Measurements from ENCODE around the gene FKBP1A.

Gene FKBP1A

DNA sequence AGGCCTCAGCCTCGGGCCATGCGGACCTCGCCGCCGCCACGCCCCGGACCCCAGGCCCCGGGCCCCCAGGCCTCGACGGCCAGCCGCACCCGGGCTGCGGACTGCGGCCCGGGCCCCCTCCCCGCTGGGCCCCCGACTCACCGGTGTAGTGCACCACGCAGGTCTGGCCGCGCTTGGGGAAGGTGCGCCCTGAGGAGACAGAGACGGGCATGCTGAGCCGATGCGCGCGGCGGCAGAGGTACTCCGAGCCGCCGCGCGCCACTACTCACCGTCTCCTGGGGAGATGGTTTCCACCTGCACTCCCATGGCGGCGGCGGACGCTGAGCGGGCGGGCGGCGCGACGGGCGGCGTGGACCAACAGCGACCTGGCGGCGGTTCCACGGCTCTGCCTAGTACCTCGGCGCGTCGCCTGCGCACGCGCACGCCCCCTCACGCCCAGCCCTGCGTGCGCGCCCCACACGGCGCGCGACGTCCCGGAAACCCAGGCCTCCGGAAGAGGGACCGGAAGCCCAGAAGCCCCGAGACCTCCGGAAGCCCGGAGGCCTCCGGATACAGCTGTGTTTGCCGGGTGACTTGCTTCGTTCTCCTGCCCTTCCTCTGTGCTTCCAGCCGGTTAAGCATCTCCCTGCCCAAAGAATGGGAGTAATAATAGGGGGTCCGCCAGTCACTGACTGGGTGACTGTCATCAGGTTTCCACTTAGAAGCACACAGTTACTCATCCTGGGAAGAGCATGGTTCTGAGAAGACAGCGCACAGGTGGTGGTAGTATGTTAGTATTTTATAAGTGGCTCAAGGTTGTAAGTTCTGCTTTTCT is at the start of gene FKBP1A:
FKBP1A (minus strand) TSS at position 362 of the 814 bp plus-strand sequence; CDS start at position 306, 56 bp downstream.
- TF ChIP-seq CEBPB (IDR thresholded peaks at IDR 0.05): no peak
- TF ChIP-seq, protein P1, sequence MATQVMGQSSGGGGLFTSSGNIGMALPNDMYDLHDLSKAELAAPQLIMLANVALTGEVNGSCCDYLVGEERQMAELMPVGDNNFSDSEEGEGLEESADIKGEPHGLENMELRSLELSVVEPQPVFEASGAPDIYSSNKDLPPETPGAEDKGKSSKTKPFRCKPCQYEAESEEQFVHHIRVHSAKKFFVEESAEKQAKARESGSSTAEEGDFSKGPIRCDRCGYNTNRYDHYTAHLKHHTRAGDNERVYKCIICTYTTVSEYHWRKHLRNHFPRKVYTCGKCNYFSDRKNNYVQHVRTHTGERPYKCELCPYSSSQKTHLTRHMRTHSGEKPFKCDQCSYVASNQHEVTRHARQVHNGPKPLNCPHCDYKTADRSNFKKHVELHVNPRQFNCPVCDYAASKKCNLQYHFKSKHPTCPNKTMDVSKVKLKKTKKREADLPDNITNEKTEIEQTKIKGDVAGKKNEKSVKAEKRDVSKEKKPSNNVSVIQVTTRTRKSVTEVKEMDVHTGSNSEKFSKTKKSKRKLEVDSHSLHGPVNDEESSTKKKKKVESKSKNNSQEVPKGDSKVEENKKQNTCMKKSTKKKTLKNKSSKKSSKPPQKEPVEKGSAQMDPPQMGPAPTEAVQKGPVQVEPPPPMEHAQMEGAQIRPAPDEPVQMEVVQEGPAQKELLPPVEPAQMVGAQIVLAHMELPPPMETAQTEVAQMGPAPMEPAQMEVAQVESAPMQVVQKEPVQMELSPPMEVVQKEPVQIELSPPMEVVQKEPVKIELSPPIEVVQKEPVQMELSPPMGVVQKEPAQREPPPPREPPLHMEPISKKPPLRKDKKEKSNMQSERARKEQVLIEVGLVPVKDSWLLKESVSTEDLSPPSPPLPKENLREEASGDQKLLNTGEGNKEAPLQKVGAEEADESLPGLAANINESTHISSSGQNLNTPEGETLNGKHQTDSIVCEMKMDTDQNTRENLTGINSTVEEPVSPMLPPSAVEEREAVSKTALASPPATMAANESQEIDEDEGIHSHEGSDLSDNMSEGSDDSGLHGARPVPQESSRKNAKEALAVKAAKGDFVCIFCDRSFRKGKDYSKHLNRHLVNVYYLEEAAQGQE (IDR thresholded peaks at IDR 0.05; ENCODE audit: low read depth): no peak
- TF ChIP-seq, protein P2, sequence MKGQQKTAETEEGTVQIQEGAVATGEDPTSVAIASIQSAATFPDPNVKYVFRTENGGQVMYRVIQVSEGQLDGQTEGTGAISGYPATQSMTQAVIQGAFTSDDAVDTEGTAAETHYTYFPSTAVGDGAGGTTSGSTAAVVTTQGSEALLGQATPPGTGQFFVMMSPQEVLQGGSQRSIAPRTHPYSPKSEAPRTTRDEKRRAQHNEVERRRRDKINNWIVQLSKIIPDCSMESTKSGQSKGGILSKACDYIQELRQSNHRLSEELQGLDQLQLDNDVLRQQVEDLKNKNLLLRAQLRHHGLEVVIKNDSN (IDR thresholded peaks at IDR 0.05): peak; percentile 22; the same call in 1 of the 2 replicates
- TF ChIP-seq FOXM1 (IDR thresholded peaks at IDR 0.05; ENCODE audit: borderline replicate concordance, low read depth): no peak
- TF ChIP-seq CREB1 (IDR thresholded peaks at IDR 0.05; ENCODE audit: low read depth): no peak
- TF ChIP-seq TCF12 (IDR thresholded peaks at IDR 0.05; ENCODE audit: low read depth): peak; percentile 61; the same call in 1 of the 2 replicates
- no peak for TF ChIP-seq ZBTB7A (IDR thresholded peaks at IDR 0.05; ENCODE audit: low read depth)
- TF ChIP-seq EP300 (IDR thresholded peaks at IDR 0.05; ENCODE audit: borderline replicate concordance): no peak
- peak; percentile 81 for TF ChIP-seq YY1 (IDR thresholded peaks at IDR 0.05; ENCODE audit: low read depth)
- TF ChIP-seq RAD21 (IDR thresholded peaks at IDR 0.05; ENCODE audit: low read depth): no peak
- TF ChIP-seq TAF1 (IDR thresholded peaks at IDR 0.05; ENCODE audit: low read depth): peak; percentile 75
- peak; percentile 85 for TF ChIP-seq EGR1 (IDR thresholded peaks at IDR 0.05)
- TF ChIP-seq, protein P3, sequence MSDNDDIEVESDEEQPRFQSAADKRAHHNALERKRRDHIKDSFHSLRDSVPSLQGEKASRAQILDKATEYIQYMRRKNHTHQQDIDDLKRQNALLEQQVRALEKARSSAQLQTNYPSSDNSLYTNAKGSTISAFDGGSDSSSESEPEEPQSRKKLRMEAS (IDR thresholded peaks at IDR 0.05): peak; percentile 73
- TF ChIP-seq NFIC (IDR thresholded peaks at IDR 0.05): no peak

DNA sequence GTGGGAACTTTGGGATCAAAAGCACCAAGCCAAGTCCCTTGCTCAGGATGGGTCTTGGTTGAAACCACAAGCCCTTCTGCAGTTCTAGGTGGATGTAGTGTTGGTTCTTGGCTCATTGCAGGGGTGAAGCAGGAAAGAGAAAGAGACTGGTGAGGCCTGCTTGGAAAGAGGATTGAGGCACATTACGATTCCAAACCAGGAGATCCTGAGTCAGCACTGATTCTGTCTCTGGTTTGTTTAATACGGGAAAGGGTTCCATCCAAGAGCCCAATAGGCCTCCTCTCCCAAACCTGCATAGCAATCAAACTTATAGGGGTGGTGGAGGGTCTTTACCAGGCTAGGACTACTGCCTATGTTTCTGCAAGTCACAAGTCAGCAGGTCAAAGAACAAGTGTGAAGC is 49.5 kb upstream of the FKBP1A start:
- TF ChIP-seq CREB1 (IDR thresholded peaks at IDR 0.05; ENCODE audit: low read depth): no peak
- TF ChIP-seq ZBTB7A (IDR thresholded peaks at IDR 0.05; ENCODE audit: low read depth): no peak
- no peak for TF ChIP-seq EGR1 (IDR thresholded peaks at IDR 0.05)
- TF ChIP-seq, protein P2 (IDR thresholded peaks at IDR 0.05): no peak
- TF ChIP-seq, protein P3 (IDR thresholded peaks at IDR 0.05): no peak
- TF ChIP-seq, protein P1 (IDR thresholded peaks at IDR 0.05; ENCODE audit: low read depth): no peak
- no peak for TF ChIP-seq TCF12 (IDR thresholded peaks at IDR 0.05; ENCODE audit: low read depth)
- TF ChIP-seq TEAD4 (IDR thresholded peaks at IDR 0.05): no peak
- TF ChIP-seq EP300 (IDR thresholded peaks at IDR 0.05; ENCODE audit: borderline replicate concordance): no peak
- no peak for TF ChIP-seq YY1 (IDR thresholded peaks at IDR 0.05; ENCODE audit: low read depth)
- TF ChIP-seq RAD21 (IDR thresholded peaks at IDR 0.05; ENCODE audit: low read depth): no peak
- no peak for TF ChIP-seq FOXM1 (IDR thresholded peaks at IDR 0.05; ENCODE audit: borderline replicate concordance, low read depth)
- no peak for TF ChIP-seq CEBPB (IDR thresholded peaks at IDR 0.05)

DNA sequence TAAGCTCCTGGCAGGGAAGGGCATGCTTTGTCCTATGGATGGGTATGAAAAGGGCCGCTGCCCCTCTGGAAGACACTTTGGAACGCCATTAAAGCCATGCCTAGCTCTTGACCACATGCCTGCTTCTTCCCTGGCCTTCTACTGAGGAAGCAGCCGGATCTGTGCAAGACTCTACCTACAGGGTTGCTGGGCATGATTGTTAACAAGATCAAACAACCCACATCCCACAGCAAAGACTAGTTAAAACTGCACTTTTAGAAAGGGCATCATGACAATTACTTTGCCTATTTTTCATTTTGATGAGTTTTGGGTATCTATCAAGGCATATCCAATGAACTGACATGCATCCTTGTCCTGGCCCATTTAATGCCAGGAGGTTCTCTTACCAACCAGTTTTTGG is 48.3 kb upstream of the FKBP1A start:
- no peak for TF ChIP-seq EP300 (IDR thresholded peaks at IDR 0.05; ENCODE audit: borderline replicate concordance)
- TF ChIP-seq EGR1 (IDR thresholded peaks at IDR 0.05): no peak
- TF ChIP-seq, protein P1 (IDR thresholded peaks at IDR 0.05; ENCODE audit: low read depth): no peak
- TF ChIP-seq ZBTB7A (IDR thresholded peaks at IDR 0.05; ENCODE audit: low read depth): no peak
- no peak for TF ChIP-seq YY1 (IDR thresholded peaks at IDR 0.05; ENCODE audit: low read depth)
- TF ChIP-seq TEAD4 (IDR thresholded peaks at IDR 0.05): no peak

DNA sequence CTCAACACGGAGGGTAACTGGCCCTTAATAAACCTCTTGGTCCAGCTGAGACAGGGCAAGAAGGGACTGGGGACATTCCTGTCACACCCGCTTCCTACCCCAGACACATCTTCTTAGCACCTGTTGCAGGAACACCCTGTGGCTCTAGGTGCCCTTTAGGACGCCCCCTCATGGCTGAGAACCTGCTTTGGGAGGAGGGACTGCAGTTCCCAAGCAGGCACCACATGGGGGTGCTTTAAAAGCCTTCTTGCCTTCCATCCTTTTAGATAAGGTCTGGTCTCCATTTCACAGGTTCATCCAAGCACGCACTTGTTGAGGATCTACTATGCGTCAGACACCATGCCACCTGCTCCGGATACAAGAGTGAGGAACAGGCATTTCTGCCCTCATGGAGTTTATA is 47.2 kb upstream of the FKBP1A start:
- no peak for TF ChIP-seq TAF1 (IDR thresholded peaks at IDR 0.05; ENCODE audit: low read depth)
- no peak for TF ChIP-seq TEAD4 (IDR thresholded peaks at IDR 0.05)
- no peak for TF ChIP-seq FOXM1 (IDR thresholded peaks at IDR 0.05; ENCODE audit: borderline replicate concordance, low read depth)
- TF ChIP-seq, protein P2 (IDR thresholded peaks at IDR 0.05): no peak
- TF ChIP-seq CEBPB (IDR thresholded peaks at IDR 0.05): no peak
- no peak for TF ChIP-seq EGR1 (IDR thresholded peaks at IDR 0.05)
- TF ChIP-seq, protein P1 (IDR thresholded peaks at IDR 0.05; ENCODE audit: low read depth): no peak

All from Ishikawa (cell line).